Muscle layer of colon (tissue), 2 donors: ENCODE measurements around the gene PRIMA1.

Experiments used
- H3K27ac ChIP-seq: one replicate; pipeline ENCODE4 v1.7.0; 2013; ENCODE audit warnings: low read depth, mild to moderate bottlenecking, low read length, moderate library complexity
- H3K27me3 ChIP-seq, 2 donors: one replicate each; pipeline ENCODE4 v1.7.0; 2013; ENCODE audit warnings: low read length in 2 of 2, mild to moderate bottlenecking in 2 of 2; ENCODE audit not compliant: insufficient read depth in 2 of 2, control insufficient read depth in 1 of 2
- H3K36me3 ChIP-seq: one replicate; pipeline ENCODE4 v1.7.0; 2013; ENCODE audit warnings: mild to moderate bottlenecking, low read length; ENCODE audit not compliant: insufficient read depth
- H3K4me1 ChIP-seq: one replicate; pipeline ENCODE4 v1.7.0; 2013; ENCODE audit warnings: mild to moderate bottlenecking, low read length; ENCODE audit not compliant: insufficient read depth
- H3K4me3 ChIP-seq, 2 donors: one replicate each; pipeline ENCODE4 v1.7.0; 2013; ENCODE audit warnings: low read length in 2 of 2, low read depth in 1 of 2, mild to moderate bottlenecking in 1 of 2, moderate library complexity in 1 of 2
- H3K9ac ChIP-seq: one replicate; pipeline ENCODE4 v1.7.0; 2013; ENCODE audit warnings: low read length
- H3K9me3 ChIP-seq: one replicate; pipeline ENCODE4 v1.7.0; 2013; ENCODE audit warnings: mild to moderate bottlenecking, low read length
- donor health status: abdominal sarcoma.
- donor health status: Adenocarcinoma of cecum.

Gene PRIMA1

GRCh38 chr14:93685121-93685895 lies 103.0 kb downstream of the PRIMA1 start:
- Histone ChIP-seq H3K36me3 (no peaks in the 10 kb centered on the region), H3K9me3 (no peaks in the 10 kb centered on the region), H3K4me3 (no peak overlapping the region), H3K9ac (no peak overlapping the region), H3K4me1 (no peaks in the 10 kb centered on the region), H3K27me3 (no peaks in the 10 kb centered on the region), H3K27ac (no peak overlapping the region)

- no peaks in the 10 kb centered on the region for H3K9me3 ChIP-seq
- no peak overlapping the region for H3K27ac ChIP-seq
- H3K4me1 ChIP-seq: no peaks in the 10 kb centered on the region
- H3K4me3 ChIP-seq: no peak overlapping the region
- no peaks in the 10 kb centered on the region for H3K27me3 ChIP-seq
- H3K36me3 ChIP-seq: no peaks in the 10 kb centered on the region
- H3K9ac ChIP-seq: no peak overlapping the region
These were observed 105.1 kb downstream of the PRIMA1 start for GRCh38 chr14:93683226-93683625.

GRCh38 chr14:93682459-93682858 lies 105.8 kb downstream of the PRIMA1 start:
- Histone ChIP-seq H3K9me3 (no peaks in the 10 kb centered on the region), H3K27me3 (no peaks in the 10 kb centered on the region), H3K27ac (no peak overlapping the region), H3K36me3 (no peaks in the 10 kb centered on the region), H3K4me3 (no peak overlapping the region), H3K9ac (no peak overlapping the region), H3K4me1 (no peaks in the 10 kb centered on the region)

DNA sequence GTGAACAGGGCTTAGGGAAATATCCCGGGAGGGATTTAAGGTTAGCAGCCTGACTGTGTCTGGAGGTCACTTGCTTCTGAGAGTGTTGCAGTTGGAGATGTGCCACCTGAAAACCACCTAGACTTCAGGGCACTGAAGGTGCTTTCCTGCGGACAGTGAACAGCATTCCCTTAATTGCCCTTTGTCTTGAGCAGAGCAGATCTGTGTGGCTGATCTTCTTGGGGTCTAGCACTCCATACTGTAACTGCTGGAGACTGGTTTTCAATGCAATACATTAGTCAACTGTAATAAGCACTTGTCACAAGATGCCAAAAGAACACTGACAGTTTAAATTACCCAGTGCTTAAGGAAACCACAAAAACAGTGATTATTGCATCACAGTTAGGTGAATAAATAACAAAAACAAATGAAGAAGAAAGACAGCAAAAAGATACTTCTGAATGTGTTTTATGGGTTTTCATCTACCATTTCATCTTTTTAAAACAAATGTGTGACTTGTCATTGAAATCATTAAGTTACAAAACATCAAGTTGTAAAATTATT lies 111.8 kb downstream of the PRIMA1 start:
- H3K36me3 ChIP-seq: no peaks in the 10 kb centered on the region
- H3K4me1 ChIP-seq: no peaks in the 10 kb centered on the region
- no peaks in the 10 kb centered on the region for H3K27me3 ChIP-seq
- H3K27ac ChIP-seq: no peak overlapping the region
- no peak overlapping the region for H3K4me3 ChIP-seq
- H3K9ac ChIP-seq: no peak overlapping the region
- no peaks in the 10 kb centered on the region for H3K9me3 ChIP-seq

GRCh38 chr14:93675651-93676050 lies 112.6 kb downstream of the PRIMA1 start:
- no peaks in the 10 kb centered on the region for H3K9me3 ChIP-seq
- no peaks in the 10 kb centered on the region for H3K27me3 ChIP-seq
- H3K4me3 ChIP-seq: no peak overlapping the region
- H3K4me1 ChIP-seq: no peaks in the 10 kb centered on the region
- H3K9ac ChIP-seq: no peak overlapping the region
- no peaks in the 10 kb centered on the region for H3K36me3 ChIP-seq
- no peak overlapping the region for H3K27ac ChIP-seq

DNA sequence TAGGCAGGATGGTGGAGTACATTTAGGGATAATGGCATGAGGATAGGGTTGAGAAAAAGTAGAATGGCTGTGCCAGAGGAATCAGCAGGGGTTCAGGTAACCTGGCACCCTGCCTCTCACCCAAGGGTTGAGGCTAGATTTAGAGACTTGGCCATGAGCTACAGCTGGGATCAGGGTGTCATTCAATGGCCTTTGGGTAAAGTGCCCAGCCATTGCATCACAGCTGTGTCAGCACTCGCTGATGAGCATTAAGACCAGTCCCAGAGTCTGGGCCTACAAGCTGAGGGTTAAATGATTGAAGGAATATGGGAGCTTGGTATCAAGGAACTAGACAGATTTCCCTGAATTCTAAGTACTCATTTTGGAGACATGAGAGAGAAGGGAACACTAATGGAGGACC lies 113.9 kb downstream of the PRIMA1 start:
- H3K27ac ChIP-seq: no peak overlapping the region

GRCh38 chr14:93669632-93670031 lies 118.7 kb downstream of the PRIMA1 start:
- no peak overlapping the region for H3K27ac ChIP-seq
- H3K9me3 ChIP-seq: no peaks in the 10 kb centered on the region
- no peak overlapping the region for H3K4me3 ChIP-seq
- no peaks in the 10 kb centered on the region for H3K36me3 ChIP-seq
- H3K4me1 ChIP-seq: no peaks in the 10 kb centered on the region
- H3K27me3 ChIP-seq: no peaks in the 10 kb centered on the region
- H3K9ac ChIP-seq: no peak overlapping the region

More for the DNA sequence above, 113.9 kb downstream of the PRIMA1 start:
- Histone ChIP-seq H3K27me3 (no peaks in the 10 kb centered on the region), H3K9me3 (no peaks in the 10 kb centered on the region), H3K4me1 (no peaks in the 10 kb centered on the region), H3K36me3 (no peaks in the 10 kb centered on the region), H3K9ac (no peak overlapping the region), H3K4me3 (no peak overlapping the region)
